ENCODE results near the gene WNT4. TPM values are rescaled to one million over a fixed set of nuclear protein-coding genes. Genes with fewer than 3 reads are reported as not detected.

Gene WNT4
- total RNA-seq, 1 experiment from 2014 or later = 1.5 TPM

- no TSS peak for BruUV-seq (replicated peaks)
- no peak overlapping the region for H2AFZ ChIP-seq (ENCODE audit: low read depth, low read length, poor library complexity, severe bottlenecking)
- no peaks in the 10 kb centered on the region for H4K20me1 ChIP-seq (ENCODE audit: insufficient read depth)
- H3K9ac ChIP-seq (ENCODE audit: low read length) = no peak overlapping the region
- DNase-seq (ENCODE audit: low read depth, low spot score) (no peak), ATAC-seq (no peak)
- H3K27ac ChIP-seq (ENCODE audit: low read depth, low read length) = no peak overlapping the region
- no peaks in the 10 kb centered on the region for H3K36me3 ChIP-seq (ENCODE audit: control insufficient read depth in 1 of 2, insufficient read depth in 2 of 2, low read length in 2 of 2)
- no peaks in the 10 kb centered on the region for H3K27me3 ChIP-seq (ENCODE audit: insufficient read depth, low read length)
- no peaks in the 10 kb centered on the region for H3K79me2 ChIP-seq (ENCODE audit: insufficient read depth, low read length)
- ChIA-PET RAD21 (ENCODE audit: low non-redundant PET in 1 of 2, low total read pairs in 2 of 2, uncharacterized antibody in 2 of 2, unreplicated experiment in 2 of 2) (no interaction called here), POLR2A (no interaction called here), CTCF (no interaction called here)
- H3K4me3 ChIP-seq (replicated peaks in 1 of 2; ENCODE audit: low read depth in 1 of 2, low read length in 2 of 2) = no peak overlapping the region
- no peaks in the 10 kb centered on the region; a peak in 1 of 4 replicates for H3K4me1 ChIP-seq (ENCODE audit: control insufficient read depth in 1 of 2, insufficient read depth in 2 of 2, low read length in 2 of 2)
- intact Hi-C loops (cut with micrococcal nuclease) = no loop called here
- H3K4me2 ChIP-seq (ENCODE audit: low read length) = no peak overlapping the region
- TF ChIP-seq POLR2A (IDR thresholded peaks at IDR 0.05; ENCODE audit: borderline replicate concordance, extremely low read depth, insufficient read depth, insufficient read length) (no peak), EGR1 (IDR thresholded peaks at IDR 0.05; ENCODE audit: low read depth) (no peak), EZH2 (IDR thresholded peaks at IDR 0.05) (no peak), ATF3 (IDR thresholded peaks at IDR 0.05) (no peak), TCF7L2 (IDR thresholded peaks at IDR 0.05; ENCODE audit: borderline replicate concordance, extremely low read depth, insufficient read depth, insufficient read length) (no peak), SRF (IDR thresholded peaks at IDR 0.05; ENCODE audit: low read depth) (no peak), SP1 (IDR thresholded peaks at IDR 0.05; ENCODE audit: low read depth) (no peak), CBX3 (IDR thresholded peaks at IDR 0.05; ENCODE audit: low read depth) (no peak), JUND (IDR thresholded peaks at IDR 0.05) (no peak), ZNF274 (IDR thresholded peaks at IDR 0.05; ENCODE audit: low read depth, low read length) (no peak), ELF1 (IDR thresholded peaks at IDR 0.05; ENCODE audit: borderline replicate concordance, low read depth) (no peak), EZH2phosphoT487 (IDR thresholded peaks at IDR 0.05; ENCODE audit: borderline replicate concordance) (no peak)
- TF ChIP-seq, protein P1, sequence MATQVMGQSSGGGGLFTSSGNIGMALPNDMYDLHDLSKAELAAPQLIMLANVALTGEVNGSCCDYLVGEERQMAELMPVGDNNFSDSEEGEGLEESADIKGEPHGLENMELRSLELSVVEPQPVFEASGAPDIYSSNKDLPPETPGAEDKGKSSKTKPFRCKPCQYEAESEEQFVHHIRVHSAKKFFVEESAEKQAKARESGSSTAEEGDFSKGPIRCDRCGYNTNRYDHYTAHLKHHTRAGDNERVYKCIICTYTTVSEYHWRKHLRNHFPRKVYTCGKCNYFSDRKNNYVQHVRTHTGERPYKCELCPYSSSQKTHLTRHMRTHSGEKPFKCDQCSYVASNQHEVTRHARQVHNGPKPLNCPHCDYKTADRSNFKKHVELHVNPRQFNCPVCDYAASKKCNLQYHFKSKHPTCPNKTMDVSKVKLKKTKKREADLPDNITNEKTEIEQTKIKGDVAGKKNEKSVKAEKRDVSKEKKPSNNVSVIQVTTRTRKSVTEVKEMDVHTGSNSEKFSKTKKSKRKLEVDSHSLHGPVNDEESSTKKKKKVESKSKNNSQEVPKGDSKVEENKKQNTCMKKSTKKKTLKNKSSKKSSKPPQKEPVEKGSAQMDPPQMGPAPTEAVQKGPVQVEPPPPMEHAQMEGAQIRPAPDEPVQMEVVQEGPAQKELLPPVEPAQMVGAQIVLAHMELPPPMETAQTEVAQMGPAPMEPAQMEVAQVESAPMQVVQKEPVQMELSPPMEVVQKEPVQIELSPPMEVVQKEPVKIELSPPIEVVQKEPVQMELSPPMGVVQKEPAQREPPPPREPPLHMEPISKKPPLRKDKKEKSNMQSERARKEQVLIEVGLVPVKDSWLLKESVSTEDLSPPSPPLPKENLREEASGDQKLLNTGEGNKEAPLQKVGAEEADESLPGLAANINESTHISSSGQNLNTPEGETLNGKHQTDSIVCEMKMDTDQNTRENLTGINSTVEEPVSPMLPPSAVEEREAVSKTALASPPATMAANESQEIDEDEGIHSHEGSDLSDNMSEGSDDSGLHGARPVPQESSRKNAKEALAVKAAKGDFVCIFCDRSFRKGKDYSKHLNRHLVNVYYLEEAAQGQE (IDR thresholded peaks at IDR 0.05; ENCODE audit: low read depth) = no peak
- TF ChIP-seq, protein P2, sequence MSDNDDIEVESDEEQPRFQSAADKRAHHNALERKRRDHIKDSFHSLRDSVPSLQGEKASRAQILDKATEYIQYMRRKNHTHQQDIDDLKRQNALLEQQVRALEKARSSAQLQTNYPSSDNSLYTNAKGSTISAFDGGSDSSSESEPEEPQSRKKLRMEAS (IDR thresholded peaks at IDR 0.05) = no peak
- H3K9me3 ChIP-seq (ENCODE audit: control insufficient read depth in 1 of 2, insufficient read depth in 1 of 2, low read depth in 1 of 2, low read length in 2 of 2) = no peaks in the 10 kb centered on the region
- no peaks in the 10 kb centered on the region for H3K9me2 ChIP-seq (ENCODE audit: insufficient read depth)
Observed at GRCh38 chr1:22166439-22166838, 23.5 kb upstream of the WNT4 start.

Measured in HCT116 (cell line).